Adrenal gland (tissue), 12 donors: ENCODE data around the gene TET1. TPM values are rescaled to one million over a fixed set of nuclear protein-coding genes. Genes with fewer than 3 reads are reported as not detected.
"Not testable (repeated sequence)": the region's sequence is repeated elsewhere in the genome, so short reads cannot be mapped to it uniquely, and the experiment has no call there.

Source experiments
- DNase-seq, 7 donors: peaks; one replicate each; pipeline ENCODE4 v3.0.0-alpha.2; 2019 to 2020
- H3K27ac ChIP-seq, 5 donors: fragments of 200-600 bp; sonication (generic) in 4 of 5; 1 replicate in 3 of 5; 2 replicates in 2 of 5; pipeline versions ENCODE4 v1.5.1 to v1.8.0; 2016 to 2020; ENCODE audit warnings: mild to moderate bottlenecking in 1 of 5
- H3K27me3 ChIP-seq: fragments of 200-600 bp; 2 replicates; pipeline ENCODE4 v1.8.0; 2021
- H3K36me3 ChIP-seq, 2 donors: fragments of 200-600 bp; replicated peaks in 1 of 2; 1 replicate in 1 of 2; 2 replicates in 1 of 2; pipeline versions ENCODE4 v1.5.1 to v1.8.0; 2018 to 2022
- H3K4me1 ChIP-seq, 2 donors: fragments of 200-600 bp; replicated peaks in 1 of 2; 1 replicate in 1 of 2; 2 replicates in 1 of 2; pipeline versions ENCODE4 v1.5.1 to v1.8.0; 2018 to 2021
- H3K4me3 ChIP-seq, 4 donors: fragments of 200-600 bp; sonication (generic) in 3 of 4; one replicate each; pipeline ENCODE4 v1.5.1; 2016 to 2018
- H3K9me3 ChIP-seq, 3 donors: fragments of 200-600 bp; sonication (generic) in 1 of 3; replicated peaks in 1 of 3; 1 replicate in 2 of 3; 2 replicates in 1 of 3; pipeline versions ENCODE4 v1.5.1 to v1.8.0; 2016 to 2021
- POLR2A ChIP-seq, 2 donors: fragments of 450-650 bp; IDR thresholded peaks; one replicate each; pipeline ENCODE4 v1.6.1; 2017; ENCODE audit warnings: antibody characterized with exemption in 2 of 2, mild to moderate bottlenecking in 2 of 2, moderate library complexity in 1 of 2
- WGBS, 4 donors: extraction: QIAGEN DNeasy Blood & Tissue Kit in 2 of 4; methylation state at CpG; one replicate each; pipeline versions ENCODE4 v1.1.5 to v1.1.7; 2013 to 2017; 5-methylcytosine and 5-hydroxymethylcytosine counted together
- intact Hi-C, 2 donors: fragments of 100-400 bp; cut with DNase I; formaldehyde crosslinking; loops; one replicate each; pipeline versions ENCODE4 v1.14.1 to v1.15.0; 2022 to 2023
- polyA plus RNA-seq, 3 donors: library from polyadenylated mRNA; stranded (reverse); fragments of 200-250 nt in 2 of 3; fragments of 350-450 nt in 1 of 3; fragmentation: Illumina TruSeq in 1 of 3; extraction: RNeasy Lipid Tissue Mini Kit (QIAGEN cat#74804) in 1 of 3; gene quantifications; one replicate each; pipeline ENCODE4 v1.2.3, GENCODE V29; 2013 to 2014
- total RNA-seq, 9 donors: library from RNA; depleted of rRNA in 4 of 9; stranded (reverse); fragments of >200 nt in 4 of 9; fragments of 120-200 nt in 1 of 9; fragmentation: NEBNext Ultra II Directional in 1 of 9; extraction: Animal tissue kit (Norgen Biotek cat#: 25700) in 1 of 9; gene quantifications; one replicate each; pipeline versions ENCODE4 v1.1.0 to v1.2.4, GENCODE V29; 2013 to 2023
- TF ChIP-seq, protein P1 (sequence below), 6 experiments: fragments of 450-650 bp in 4 of 6; fragments of 200-600 bp in 2 of 6; sonication (generic) in 1 of 6; IDR thresholded peaks; 1 replicate in 5 of 6; 2 replicates in 1 of 6; pipeline versions ENCODE4 v1.5.1 to v1.8.0; 2016 to 2021; ENCODE audit warnings: antibody characterized with exemption in 6 of 6, mild to moderate bottlenecking in 2 of 6, moderate library complexity in 1 of 6
- donor health status: healthy with polysubstance abuse.
- donor health status: Bipolar disorder and iron deficiency.
- donor health status: DM: yes; HTN: yes; CAD: no.
- donor health status: DM: no; HTN: no; CAD: no.
- donor health status: DM: no; HTN: no; CAD: no.
- donor health status: DM: yes; HTN: yes; CAD: no.

The TET1 gene
- total and polyA plus RNA-seq, 12 donors, result 0.07 to 10.0 (median 1.4) TPM

DNA sequence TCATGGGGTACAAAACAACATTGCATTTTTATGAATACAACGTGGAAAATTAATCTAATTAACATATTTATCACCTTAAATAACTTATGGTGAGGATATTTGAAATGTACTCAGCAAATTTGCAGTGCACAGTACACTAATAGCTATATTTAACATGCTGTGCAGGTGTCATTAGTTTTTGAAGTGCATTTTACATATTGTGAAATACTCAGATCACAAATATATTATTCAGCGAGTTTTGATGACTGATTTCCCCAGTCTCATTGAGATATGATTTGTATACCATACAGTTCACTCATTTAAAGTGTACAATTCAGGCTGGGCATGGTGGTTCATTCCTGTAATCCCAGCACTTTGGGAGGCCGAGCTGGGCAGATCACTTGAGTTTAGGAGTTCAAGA lies 59.5 kb downstream of the TET1 start:
- TF ChIP-seq, protein P1, sequence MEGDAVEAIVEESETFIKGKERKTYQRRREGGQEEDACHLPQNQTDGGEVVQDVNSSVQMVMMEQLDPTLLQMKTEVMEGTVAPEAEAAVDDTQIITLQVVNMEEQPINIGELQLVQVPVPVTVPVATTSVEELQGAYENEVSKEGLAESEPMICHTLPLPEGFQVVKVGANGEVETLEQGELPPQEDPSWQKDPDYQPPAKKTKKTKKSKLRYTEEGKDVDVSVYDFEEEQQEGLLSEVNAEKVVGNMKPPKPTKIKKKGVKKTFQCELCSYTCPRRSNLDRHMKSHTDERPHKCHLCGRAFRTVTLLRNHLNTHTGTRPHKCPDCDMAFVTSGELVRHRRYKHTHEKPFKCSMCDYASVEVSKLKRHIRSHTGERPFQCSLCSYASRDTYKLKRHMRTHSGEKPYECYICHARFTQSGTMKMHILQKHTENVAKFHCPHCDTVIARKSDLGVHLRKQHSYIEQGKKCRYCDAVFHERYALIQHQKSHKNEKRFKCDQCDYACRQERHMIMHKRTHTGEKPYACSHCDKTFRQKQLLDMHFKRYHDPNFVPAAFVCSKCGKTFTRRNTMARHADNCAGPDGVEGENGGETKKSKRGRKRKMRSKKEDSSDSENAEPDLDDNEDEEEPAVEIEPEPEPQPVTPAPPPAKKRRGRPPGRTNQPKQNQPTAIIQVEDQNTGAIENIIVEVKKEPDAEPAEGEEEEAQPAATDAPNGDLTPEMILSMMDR (IDR thresholded peaks at IDR 0.05), result no peak
- no peak for TF ChIP-seq POLR2A (IDR thresholded peaks at IDR 0.05)
- no peak overlapping the region for H3K4me3 ChIP-seq
- intact Hi-C loops, result no loop called here
- no peaks in the 10 kb centered on the region for H3K9me3 ChIP-seq
- DNase-seq, result no peak
- WGBS, 4 donors, result 92 to 97% (median 95%) methylated on average over 3 of the region's 3 CpGs
- H3K4me1 ChIP-seq, result no peaks in the 10 kb centered on the region
- no peak overlapping the region for H3K27ac ChIP-seq
- no peaks in the 10 kb centered on the region for H3K36me3 ChIP-seq
- H3K27me3 ChIP-seq, result no peaks in the 10 kb centered on the region

DNA sequence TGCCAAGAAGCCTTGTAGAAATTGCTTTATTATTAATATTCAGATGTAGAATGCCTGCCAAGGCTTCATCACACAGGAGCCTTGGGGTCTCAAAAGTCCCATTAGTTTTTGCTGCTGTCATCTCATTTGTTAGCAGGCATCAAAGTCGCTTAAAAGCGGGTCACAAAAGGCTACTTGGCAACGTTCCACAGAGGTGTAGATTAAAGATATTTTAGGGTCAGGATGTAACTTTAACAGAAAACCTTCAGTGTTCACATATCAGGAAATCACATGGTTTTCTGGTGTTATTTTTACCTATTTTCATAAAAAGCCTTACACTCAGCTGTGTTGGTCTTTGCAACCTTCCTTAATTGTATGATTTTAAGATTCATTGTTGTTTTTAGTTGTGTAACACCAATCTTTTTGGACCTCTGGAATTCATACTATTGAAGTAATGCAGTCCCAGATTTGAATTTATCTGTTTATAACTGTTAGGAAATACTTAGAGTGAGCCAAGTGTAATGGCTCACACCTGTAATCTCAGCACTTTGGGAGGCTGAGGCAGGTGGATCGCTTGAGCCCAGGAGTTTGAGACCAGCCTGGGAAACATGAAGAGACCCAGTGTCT lies 65.3 kb downstream of the TET1 start:
- Histone ChIP-seq H3K9me3 (no peaks in the 10 kb centered on the region), H3K4me3 (no peak overlapping the region), H3K36me3 (no peaks in the 10 kb centered on the region), H3K27me3 (no peaks in the 10 kb centered on the region), H3K4me1 (peaks cover 0 to 6% of the 10 kb centered on the region in 2 donors), H3K27ac (no peak overlapping the region)
- intact Hi-C loops, result no loop called here
- 39 to 60% (median 56%) methylated on average over 4 of the region's 4 CpGs for WGBS, 4 donors
- TF ChIP-seq, protein P1 (IDR thresholded peaks at IDR 0.05), result no peak
- no peak for TF ChIP-seq POLR2A (IDR thresholded peaks at IDR 0.05)
- DNase-seq, result no peak

GRCh38 chr10:68628576-68629127 lies 68.5 kb downstream of the TET1 start:
- intact Hi-C loops, result no loop called here
- Histone ChIP-seq H3K27me3 (no peaks in the 10 kb centered on the region), H3K27ac (no peak overlapping the region), H3K4me1 (peaks cover 0 to 6% of the 10 kb centered on the region in 2 donors), H3K36me3 (no peaks in the 10 kb centered on the region), H3K4me3 (no peak overlapping the region), H3K9me3 (no peaks in the 10 kb centered on the region)
- TF ChIP-seq POLR2A (IDR thresholded peaks at IDR 0.05), result no peak
- TF ChIP-seq, protein P1 (IDR thresholded peaks at IDR 0.05), result no peak
- no peak for DNase-seq
- 53 to 78% (median 62%) methylated on average over 5 to 6 of the region's 6 CpGs for WGBS, 4 donors

DNA sequence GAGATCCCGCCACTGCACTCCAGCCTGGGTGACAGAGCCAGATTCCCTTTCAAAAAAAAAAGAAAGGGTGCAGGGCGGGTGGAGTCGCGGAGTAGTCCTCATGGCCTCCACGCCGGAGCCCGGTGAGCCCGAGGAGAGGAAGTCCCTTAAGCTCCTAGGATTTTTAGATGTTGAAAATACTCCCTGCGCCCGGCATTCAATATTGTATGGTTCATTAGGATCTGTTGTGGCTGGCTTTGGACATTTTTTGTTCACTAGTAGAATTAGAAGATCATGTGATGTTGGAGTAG lies 72.1 kb downstream of the TET1 start:
- DNase-seq, H3K4me3 ChIP-seq, H3K36me3 ChIP-seq, H3K27me3 ChIP-seq, intact Hi-C loops, H3K4me1 ChIP-seq, H3K9me3 ChIP-seq, H3K27ac ChIP-seq: not testable (repeated sequence)
- 94 to 99% (median 97%) methylated on average over 9 to 10 of the region's 10 CpGs for WGBS, 4 donors

- no peak overlapping the region for H3K4me3 ChIP-seq
- no peaks in the 10 kb centered on the region for H3K36me3 ChIP-seq
- H3K4me1 ChIP-seq, result peaks cover 0 to 5% of the 10 kb centered on the region in 2 donors
- H3K9me3 ChIP-seq, result no peaks in the 10 kb centered on the region
- intact Hi-C loops, result no loop called here
- WGBS, 4 donors, result 86 to 96% (median 91%) methylated on average over 4 of the region's 4 CpGs
- no peak for TF ChIP-seq POLR2A (IDR thresholded peaks at IDR 0.05)
- TF ChIP-seq, protein P1 (IDR thresholded peaks at IDR 0.05), result no peak
- no peak overlapping the region for H3K27ac ChIP-seq
- no peaks in the 10 kb centered on the region for H3K27me3 ChIP-seq
- DNase-seq, result no peak
Measured at GRCh38 chr10:68633281-68633680, 73.1 kb downstream of the TET1 start.
